ENCODE results near the gene RAB39B.

The RAB39B gene

DNA sequence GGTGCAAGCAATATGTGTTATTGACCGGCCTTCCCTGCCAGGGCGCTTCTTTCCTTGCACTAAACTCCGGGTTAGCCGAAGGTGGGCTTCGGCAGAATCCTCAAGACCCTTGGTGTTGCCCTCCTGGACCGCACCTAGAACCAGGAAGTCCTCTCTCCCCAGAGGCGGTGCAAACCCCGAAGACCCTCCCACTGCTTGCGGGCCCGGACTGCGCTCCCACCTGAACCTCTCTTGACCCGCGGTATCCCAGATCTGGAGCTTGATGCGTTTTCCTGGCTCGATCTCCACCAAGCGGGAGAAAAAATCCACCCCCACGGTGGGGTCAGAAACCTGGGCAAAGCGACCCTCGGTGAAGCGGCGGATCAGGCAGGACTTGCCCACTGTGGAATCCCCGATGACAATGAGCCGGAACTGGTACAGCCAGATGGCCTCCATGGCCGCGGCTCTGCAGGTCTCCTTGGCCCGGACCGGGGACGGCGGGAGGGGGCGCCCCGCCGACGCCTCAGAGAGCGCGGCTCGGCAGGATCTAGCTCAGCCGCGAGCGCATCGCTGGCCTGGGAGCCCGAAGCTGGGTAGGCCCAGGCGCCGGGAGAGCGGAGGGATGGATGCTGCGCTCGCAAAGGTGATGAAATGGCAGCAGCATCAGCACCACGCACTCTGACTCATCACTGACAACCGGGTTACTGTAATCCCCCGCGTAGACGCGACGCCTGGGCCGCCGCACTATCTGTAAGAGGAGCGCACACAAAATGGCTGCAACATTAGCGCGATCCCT is at the start of gene RAB39B (continued):
- no peak for TF ChIP-seq ZNF560 (tag by site-specific recombination; IDR thresholded peaks at IDR 0.05; ENCODE audit: borderline replicate concordance)
- no peak for TF ChIP-seq HOXD13 (CRISPR knock-in tag; IDR thresholded peaks at IDR 0.05; ENCODE audit: borderline replicate concordance)
- TF ChIP-seq ZFP69B (tag by site-specific recombination; IDR thresholded peaks at IDR 0.05) = no peak
- TF ChIP-seq ZNF354C (tag by site-specific recombination; IDR thresholded peaks at IDR 0.05; ENCODE audit: borderline replicate concordance, low read depth) = no peak
- no peak for TF ChIP-seq ZBTB7A (tag by site-specific recombination; IDR thresholded peaks at IDR 0.05; ENCODE audit: low read depth)
- no peak for TF ChIP-seq ZNF114 (tag by site-specific recombination; IDR thresholded peaks at IDR 0.05)
- TF ChIP-seq ZNF121 (tag by site-specific recombination; IDR thresholded peaks at IDR 0.05) = no peak
- no peak for TF ChIP-seq ZNF561 (tag by site-specific recombination; IDR thresholded peaks at IDR 0.05; ENCODE audit: borderline replicate concordance)
- TF ChIP-seq ZNF146 (tag by site-specific recombination; IDR thresholded peaks at IDR 0.05) = no peak
- TF ChIP-seq RBAK (tag by site-specific recombination; IDR thresholded peaks at IDR 0.05) = no peak
- no peak for TF ChIP-seq ZNF777 (tag by site-specific recombination; IDR thresholded peaks at IDR 0.05; ENCODE audit: borderline replicate concordance)
- TF ChIP-seq ZNF792 (tag by site-specific recombination; IDR thresholded peaks at IDR 0.05) = no peak
- TF ChIP-seq ZNF529 (tag by site-specific recombination; IDR thresholded peaks at IDR 0.05; ENCODE audit: insufficient replicate concordance) = no peak
- no peak for TF ChIP-seq ZNF16 (tag by site-specific recombination; IDR thresholded peaks at IDR 0.05; ENCODE audit: low read depth)
- TF ChIP-seq, protein P1, sequence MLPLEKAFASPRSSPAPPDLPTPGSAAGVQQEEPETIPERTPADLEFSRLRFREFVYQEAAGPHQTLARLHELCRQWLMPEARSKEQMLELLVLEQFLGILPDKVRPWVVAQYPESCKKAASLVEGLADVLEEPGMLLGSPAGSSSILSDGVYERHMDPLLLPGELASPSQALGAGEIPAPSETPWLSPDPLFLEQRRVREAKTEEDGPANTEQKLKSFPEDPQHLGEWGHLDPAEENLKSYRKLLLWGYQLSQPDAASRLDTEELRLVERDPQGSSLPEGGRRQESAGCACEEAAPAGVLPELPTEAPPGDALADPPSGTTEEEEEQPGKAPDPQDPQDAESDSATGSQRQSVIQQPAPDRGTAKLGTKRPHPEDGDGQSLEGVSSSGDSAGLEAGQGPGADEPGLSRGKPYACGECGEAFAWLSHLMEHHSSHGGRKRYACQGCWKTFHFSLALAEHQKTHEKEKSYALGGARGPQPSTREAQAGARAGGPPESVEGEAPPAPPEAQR (tag by site-specific recombination; IDR thresholded peaks at IDR 0.05) = no peak
- TF ChIP-seq ZFP3 (tag by site-specific recombination; IDR thresholded peaks at IDR 0.05; ENCODE audit: low read depth) = no peak
- TF ChIP-seq ZNF138 (tag by site-specific recombination; IDR thresholded peaks at IDR 0.05; ENCODE audit: borderline replicate concordance) = no peak
- TF ChIP-seq, protein P2, sequence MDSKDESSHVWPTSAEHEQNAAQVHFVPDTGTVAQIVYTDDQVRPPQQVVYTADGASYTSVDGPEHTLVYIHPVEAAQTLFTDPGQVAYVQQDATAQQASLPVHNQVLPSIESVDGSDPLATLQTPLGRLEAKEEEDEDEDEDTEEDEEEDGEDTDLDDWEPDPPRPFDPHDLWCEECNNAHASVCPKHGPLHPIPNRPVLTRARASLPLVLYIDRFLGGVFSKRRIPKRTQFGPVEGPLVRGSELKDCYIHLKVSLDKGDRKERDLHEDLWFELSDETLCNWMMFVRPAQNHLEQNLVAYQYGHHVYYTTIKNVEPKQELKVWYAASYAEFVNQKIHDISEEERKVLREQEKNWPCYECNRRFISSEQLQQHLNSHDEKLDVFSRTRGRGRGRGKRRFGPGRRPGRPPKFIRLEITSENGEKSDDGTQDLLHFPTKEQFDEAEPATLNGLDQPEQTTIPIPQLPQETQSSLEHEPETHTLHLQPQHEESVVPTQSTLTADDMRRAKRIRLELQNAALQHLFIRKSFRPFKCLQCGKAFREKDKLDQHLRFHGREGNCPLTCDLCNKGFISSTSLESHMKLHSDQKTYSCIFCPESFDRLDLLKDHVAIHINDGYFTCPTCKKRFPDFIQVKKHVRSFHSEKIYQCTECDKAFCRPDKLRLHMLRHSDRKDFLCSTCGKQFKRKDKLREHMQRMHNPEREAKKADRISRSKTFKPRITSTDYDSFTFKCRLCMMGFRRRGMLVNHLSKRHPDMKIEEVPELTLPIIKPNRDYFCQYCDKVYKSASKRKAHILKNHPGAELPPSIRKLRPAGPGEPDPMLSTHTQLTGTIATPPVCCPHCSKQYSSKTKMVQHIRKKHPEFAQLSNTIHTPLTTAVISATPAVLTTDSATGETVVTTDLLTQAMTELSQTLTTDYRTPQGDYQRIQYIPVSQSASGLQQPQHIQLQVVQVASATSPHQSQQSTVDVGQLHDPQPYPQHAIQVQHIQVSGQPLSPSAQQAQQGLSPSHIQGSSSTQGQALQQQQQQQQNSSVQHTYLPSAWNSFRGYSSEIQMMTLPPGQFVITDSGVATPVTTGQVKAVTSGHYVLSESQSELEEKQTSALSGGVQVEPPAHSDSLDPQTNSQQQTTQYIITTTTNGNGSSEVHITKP (tag by site-specific recombination; IDR thresholded peaks at IDR 0.05) = no peak
- no peak for TF ChIP-seq ZNF544 (tag by site-specific recombination; IDR thresholded peaks at IDR 0.05)
- peak; percentile 10; the same call in 1 of the 2 replicates for TF ChIP-seq SP3 (tag by site-specific recombination; IDR thresholded peaks at IDR 0.05)
- no peak for TF ChIP-seq ZNF221 (tag by site-specific recombination; IDR thresholded peaks at IDR 0.05; ENCODE audit: borderline replicate concordance)
- TF ChIP-seq ZNF571 (tag by site-specific recombination; IDR thresholded peaks at IDR 0.05) = no peak
- peak; percentile 99 for TF ChIP-seq ZBTB17 (tag by site-specific recombination; IDR thresholded peaks at IDR 0.05)
- TF ChIP-seq ZNF335 (tag by site-specific recombination; conservative IDR thresholded peaks at IDR 0.05) = peak; percentile 59
- TF ChIP-seq, protein P3, sequence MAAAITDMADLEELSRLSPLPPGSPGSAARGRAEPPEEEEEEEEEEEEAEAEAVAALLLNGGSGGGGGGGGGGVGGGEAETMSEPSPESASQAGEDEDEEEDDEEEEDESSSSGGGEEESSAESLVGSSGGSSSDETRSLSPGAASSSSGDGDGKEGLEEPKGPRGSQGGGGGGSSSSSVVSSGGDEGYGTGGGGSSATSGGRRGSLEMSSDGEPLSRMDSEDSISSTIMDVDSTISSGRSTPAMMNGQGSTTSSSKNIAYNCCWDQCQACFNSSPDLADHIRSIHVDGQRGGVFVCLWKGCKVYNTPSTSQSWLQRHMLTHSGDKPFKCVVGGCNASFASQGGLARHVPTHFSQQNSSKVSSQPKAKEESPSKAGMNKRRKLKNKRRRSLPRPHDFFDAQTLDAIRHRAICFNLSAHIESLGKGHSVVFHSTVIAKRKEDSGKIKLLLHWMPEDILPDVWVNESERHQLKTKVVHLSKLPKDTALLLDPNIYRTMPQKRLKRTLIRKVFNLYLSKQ (tag by site-specific recombination; IDR thresholded peaks at IDR 0.05; ENCODE audit: borderline replicate concordance) = no peak
- no peak for TF ChIP-seq ZNF140 (tag by site-specific recombination; IDR thresholded peaks at IDR 0.05)
- TF ChIP-seq, protein P4, sequence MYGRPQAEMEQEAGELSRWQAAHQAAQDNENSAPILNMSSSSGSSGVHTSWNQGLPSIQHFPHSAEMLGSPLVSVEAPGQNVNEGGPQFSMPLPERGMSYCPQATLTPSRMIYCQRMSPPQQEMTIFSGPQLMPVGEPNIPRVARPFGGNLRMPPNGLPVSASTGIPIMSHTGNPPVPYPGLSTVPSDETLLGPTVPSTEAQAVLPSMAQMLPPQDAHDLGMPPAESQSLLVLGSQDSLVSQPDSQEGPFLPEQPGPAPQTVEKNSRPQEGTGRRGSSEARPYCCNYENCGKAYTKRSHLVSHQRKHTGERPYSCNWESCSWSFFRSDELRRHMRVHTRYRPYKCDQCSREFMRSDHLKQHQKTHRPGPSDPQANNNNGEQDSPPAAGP (tag by site-specific recombination; IDR thresholded peaks at IDR 0.05) = peak; percentile 71; the same call in 1 of the 2 replicates
- no peak for TF ChIP-seq ZNF473 (tag by site-specific recombination; IDR thresholded peaks at IDR 0.05)
- TF ChIP-seq GLI4 (tag by site-specific recombination; IDR thresholded peaks at IDR 0.05) = no peak
- TF ChIP-seq ZNF2 (tag by site-specific recombination; IDR thresholded peaks at IDR 0.05) = no peak
- peak; percentile 58 for TF ChIP-seq ZNF366 (tag by site-specific recombination; conservative IDR thresholded peaks at IDR 0.05)
- no peak for TF ChIP-seq ZNF701 (tag by site-specific recombination; IDR thresholded peaks at IDR 0.05)
- TF ChIP-seq OVOL3 (tag by site-specific recombination; IDR thresholded peaks at IDR 0.05) = no peak
